MM.1S (cell line): Measurements from ENCODE around the gene NCLN.
A peak's percentile ranks its signal among the peaks of the same experiment; 100 is the strongest.

ENCODE experiments used
- DNase-seq: peaks from one replicate; pipeline ENCODE4 v3.0.0-alpha.2; 2015
- H2AFZ ChIP-seq: fragments of 300-600 bp; sonication (generic); 2 replicates; pipeline ENCODE4 v1.6.0; 2016; ENCODE audit warnings: antibody characterized with exemption, low read length
- H3F3A ChIP-seq: fragments of 300-600 bp; sonication (generic); 2 replicates; pipeline ENCODE4 v1.6.1; 2016; ENCODE audit warnings: mild to moderate bottlenecking, antibody characterized with exemption, low read length, moderate library complexity, mixed read lengths; ENCODE audit not compliant: insufficient read depth
- H3K27ac ChIP-seq: fragments of 300-600 bp; sonication (generic); 2 replicates; pipeline ENCODE4 v1.5.1; 2016; ENCODE audit warnings: mild to moderate bottlenecking, low read length
- H3K27me3 ChIP-seq: fragments of 300-600 bp; sonication (generic); replicated peaks from 2 replicates; pipeline ENCODE4 v1.6.0; 2016; ENCODE audit warnings: low read length; ENCODE audit not compliant: insufficient read depth
- H3K36me3 ChIP-seq: fragments of 300-600 bp; sonication (generic); replicated peaks from 2 replicates; pipeline ENCODE4 v1.6.1; 2016; ENCODE audit warnings: mild to moderate bottlenecking, low read length, mixed read lengths; ENCODE audit not compliant: insufficient read depth
- H3K4me1 ChIP-seq: fragments of 300-600 bp; sonication (generic); 2 replicates; pipeline ENCODE4 v1.6.1; 2016; ENCODE audit warnings: low read length, mixed read lengths
- H3K4me2 ChIP-seq: fragments of 300-600 bp; sonication (generic); 2 replicates; pipeline ENCODE4 v1.6.0; 2016; ENCODE audit warnings: low read depth, low read length
- H3K4me3 ChIP-seq: fragments of 300-600 bp; sonication (generic); 2 replicates; pipeline ENCODE4 v1.5.1; 2016; ENCODE audit warnings: low read length, mixed read lengths
- H3K79me2 ChIP-seq: fragments of 300-600 bp; sonication (generic); 2 replicates; pipeline ENCODE4 v1.6.1; 2016; ENCODE audit warnings: mixed run types, low read length, mixed read lengths
- H3K9ac ChIP-seq: fragments of 300-600 bp; sonication (generic); 2 replicates; pipeline ENCODE4 v1.6.1; 2016; ENCODE audit warnings: low read length, mixed read lengths
- H3K9me2 ChIP-seq: fragments of 300-600 bp; sonication (generic); replicated peaks from 2 replicates; pipeline ENCODE4 v1.6.1; 2016; ENCODE audit warnings: mild to moderate bottlenecking, low read length, mixed read lengths; ENCODE audit not compliant: insufficient read depth
- H3K9me3 ChIP-seq: fragments of 300-600 bp; sonication (generic); replicated peaks from 2 replicates; pipeline ENCODE4 v1.6.1; 2016; ENCODE audit warnings: mild to moderate bottlenecking, low read length, mixed read lengths; ENCODE audit not compliant: insufficient read depth
- H4K20me1 ChIP-seq: fragments of 300-600 bp; sonication (generic); 2 replicates; pipeline ENCODE4 v1.6.1; 2016; ENCODE audit warnings: mild to moderate bottlenecking, low read length, moderate library complexity, mixed read lengths; ENCODE audit not compliant: insufficient read depth
- CTCF ChIP-seq: fragments of 300-600 bp; sonication (generic); IDR thresholded peaks from 2 replicates; pipeline ENCODE4 v1.5.1; 2016; ENCODE audit warnings: antibody characterized with exemption, low read length, mixed read lengths
- EZH2 ChIP-seq: fragments of 300-600 bp; sonication (generic); optimal IDR thresholded peaks from 2 replicates; pipeline ENCODE3; 2017; ENCODE audit warnings: low read depth, mild to moderate bottlenecking, antibody characterized with exemption, low read length, mixed read lengths
- EZH2phosphoT487 ChIP-seq: fragments of 300-600 bp; sonication (generic); IDR thresholded peaks from 2 replicates; pipeline ENCODE4 v1.6.1; 2018; ENCODE audit warnings: antibody characterized with exemption, low read length

The NCLN gene

DNA sequence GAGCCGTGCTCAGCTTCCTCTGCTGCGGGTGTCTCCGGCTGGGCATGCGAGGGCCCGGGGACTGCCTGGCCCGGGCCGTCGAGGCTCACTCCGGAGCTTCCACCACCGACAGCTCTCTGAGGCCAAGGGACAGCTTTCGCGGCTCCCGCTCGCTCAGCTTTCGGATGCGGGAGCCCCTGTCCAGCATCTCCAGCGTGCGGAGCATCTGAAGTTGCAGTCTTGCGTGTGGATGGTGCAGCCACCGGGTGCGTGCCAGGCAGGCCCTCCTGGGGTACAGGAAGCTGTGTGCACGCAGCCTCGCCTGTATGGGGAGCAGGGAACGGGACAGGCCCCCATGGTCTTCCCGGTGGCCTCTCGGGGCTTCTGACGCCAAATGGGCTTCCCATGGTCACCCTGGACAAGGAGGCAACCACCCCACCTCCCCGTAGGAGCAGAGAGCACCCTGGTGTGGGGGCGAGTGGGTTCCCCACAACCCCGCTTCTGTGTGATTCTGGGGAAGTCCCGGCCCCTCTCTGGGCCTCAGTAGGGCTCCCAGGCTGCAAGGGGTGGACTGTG, 5.9 kb upstream of the NCLN start:
- Histone ChIP-seq H3K27ac (no peak overlapping the region), H3K4me1 (no peaks in the 10 kb centered on the region; the same call in 1 of the 2 replicates), H3K9me3 (no peaks in the 10 kb centered on the region), H3K36me3 (no peaks in the 10 kb centered on the region), H3K79me2 (no peaks in the 10 kb centered on the region), H3K9me2 (no peaks in the 10 kb centered on the region), H3F3A (no peaks in the 10 kb centered on the region), H3K27me3 (peaks cover 46% of the 10 kb centered on the region), H3K4me3 (no peak overlapping the region), H4K20me1 (no peaks in the 10 kb centered on the region), H3K9ac (no peak overlapping the region), H2AFZ (no peak overlapping the region), H3K4me2 (no peak overlapping the region)
- no peak for DNase-seq
- TF ChIP-seq EZH2 (no peak), EZH2phosphoT487 (no peak), CTCF (no peak)

DNA sequence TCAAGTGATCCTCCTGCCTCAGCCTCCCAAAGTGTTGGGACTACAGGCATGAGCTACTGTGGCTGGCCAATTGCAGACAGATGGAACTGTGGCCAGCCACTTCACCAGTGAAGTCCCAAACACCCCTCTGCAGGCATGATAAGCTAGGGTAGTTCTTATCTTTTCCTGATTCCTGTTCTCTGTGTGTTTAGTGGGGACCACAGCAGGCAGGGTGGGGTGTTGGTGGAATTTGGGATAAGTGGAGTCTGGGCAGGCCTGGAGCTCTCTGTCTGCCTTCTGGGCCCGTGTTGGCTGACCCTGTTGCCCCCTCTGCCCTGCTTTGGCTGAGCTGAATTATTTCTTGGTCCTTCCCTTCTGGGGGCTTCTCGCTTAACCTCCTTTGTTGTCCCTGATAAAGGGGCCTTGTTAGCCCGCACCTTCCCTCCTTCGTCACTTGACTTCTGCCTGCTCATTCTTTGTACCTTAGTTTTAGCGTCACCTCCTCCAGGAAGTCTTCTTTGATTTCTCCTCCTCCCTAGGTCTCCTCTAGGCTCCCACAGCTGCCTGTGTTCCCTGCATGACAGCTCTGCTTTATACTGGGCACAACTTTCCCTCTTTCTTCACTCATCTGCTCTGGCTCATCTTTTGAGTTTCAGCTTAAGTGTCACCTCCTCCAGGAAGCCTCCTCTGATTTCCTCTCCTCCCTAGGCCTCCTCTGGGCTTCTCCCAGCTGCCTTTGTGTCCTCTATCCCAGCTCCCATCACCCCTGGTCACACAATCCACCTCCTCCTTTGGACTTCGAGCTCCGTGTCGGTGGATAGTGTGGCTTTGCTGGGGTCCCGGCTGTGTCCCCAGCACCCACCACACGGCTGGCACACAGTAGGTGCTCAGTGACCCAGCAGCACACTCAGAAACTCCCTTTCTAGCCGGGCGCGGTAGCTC, 1.7 kb upstream of the NCLN start:
- H3K27me3 ChIP-seq = peaks cover 28% of the 10 kb centered on the region
- TF ChIP-seq EZH2 = no peak
- TF ChIP-seq EZH2phosphoT487 = no peak
- no peak for TF ChIP-seq CTCF
- H3K4me2 ChIP-seq = no peak overlapping the region; the same call in 1 of the 2 replicates
- H3K9ac ChIP-seq = no peak overlapping the region
- H3K27ac ChIP-seq = no peak overlapping the region
- H3K9me3 ChIP-seq = no peaks in the 10 kb centered on the region
- H3K4me1 ChIP-seq = peaks cover 9% of the 10 kb centered on the region
- H3K36me3 ChIP-seq = no peaks in the 10 kb centered on the region
- DNase-seq = no peak
- no peaks in the 10 kb centered on the region for H3K9me2 ChIP-seq
- H3F3A ChIP-seq = no peaks in the 10 kb centered on the region
- H4K20me1 ChIP-seq = no peaks in the 10 kb centered on the region; the same call in 1 of the 2 replicates
- peaks cover 32% of the 10 kb centered on the region for H3K79me2 ChIP-seq
- H2AFZ ChIP-seq = peak overlapping the region; percentile 96
- no peak overlapping the region for H3K4me3 ChIP-seq

DNA sequence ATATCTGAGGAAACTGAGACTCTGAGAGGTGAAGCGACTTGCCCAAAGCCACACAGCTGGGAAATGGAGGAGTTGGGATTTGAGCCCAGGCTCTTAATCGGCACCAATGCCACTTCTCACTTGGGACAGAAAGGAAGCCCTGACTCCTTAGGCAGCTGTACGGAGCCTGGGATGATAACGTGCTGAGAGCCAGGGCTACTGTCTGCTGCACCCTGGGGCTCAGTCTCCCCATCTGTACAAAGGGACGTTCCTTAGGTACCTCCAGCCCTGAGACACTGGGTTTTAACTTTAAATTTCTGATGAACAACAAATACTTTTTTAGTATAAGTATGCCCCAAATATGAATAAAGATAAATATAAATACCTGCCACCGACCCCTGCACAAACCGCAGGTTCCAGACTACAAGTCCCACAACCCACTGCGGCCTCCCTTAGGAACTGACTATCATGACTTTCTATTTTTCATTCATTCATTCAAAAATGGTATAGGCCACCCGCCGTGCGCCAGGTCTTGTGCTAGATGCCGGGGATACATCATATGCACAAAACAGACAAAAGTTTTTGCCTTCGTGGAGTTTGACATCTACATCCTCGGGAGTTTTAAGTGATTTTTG, 776 bp upstream of the NCLN start:
- peak overlapping the region; percentile 83 for H3K4me2 ChIP-seq
- no peak for DNase-seq
- no peaks in the 10 kb centered on the region for H3K36me3 ChIP-seq
- H3K79me2 ChIP-seq = peaks cover 42% of the 10 kb centered on the region
- TF ChIP-seq CTCF (no peak), EZH2phosphoT487 (no peak), EZH2 (no peak)
- H4K20me1 ChIP-seq = no peaks in the 10 kb centered on the region; the same call in 1 of the 2 replicates
- H3K9me3 ChIP-seq = no peaks in the 10 kb centered on the region
- peaks cover 19% of the 10 kb centered on the region for H3K27me3 ChIP-seq
- peak overlapping the region; percentile 35; the same call in 1 of the 2 replicates for H3K27ac ChIP-seq
- peaks cover 9% of the 10 kb centered on the region for H3K4me1 ChIP-seq
- H3F3A ChIP-seq = no peaks in the 10 kb centered on the region
- no peaks in the 10 kb centered on the region for H3K9me2 ChIP-seq
- H3K4me3 ChIP-seq = peak overlapping the region; percentile 62
- H3K9ac ChIP-seq = peak overlapping the region; percentile 39; the same call in 1 of the 2 replicates
- H2AFZ ChIP-seq = peak overlapping the region; percentile 96
